HepG2 (cell line): ENCODE results near the gene RELB. TPM values are rescaled to one million over a fixed set of nuclear protein-coding genes. Genes with fewer than 3 reads are reported as not detected.

Experiments
- ARID3A ChIP-seq: IDR thresholded peaks from 2 replicates; pipeline ENCODE4 v1.6.1; 2012; ENCODE audit warnings: low read depth, low read length, improper control_type of control experiment
- ARID4A ChIP-seq: sonication (generic); formaldehyde crosslinking; IDR thresholded peaks from 2 replicates; pipeline ENCODE4 v1.5.0; 2020; ENCODE audit warnings: mild to moderate bottlenecking, missing genetic modification reagents, borderline replicate concordance
- MED13 ChIP-seq: sonication (generic); formaldehyde crosslinking; IDR thresholded peaks from 2 replicates; pipeline ENCODE4 v1.5.0; 2020; ENCODE audit warnings: missing genetic modification reagents
- NFKB2 ChIP-seq: sonication (generic); formaldehyde crosslinking; IDR thresholded peaks from 2 replicates; pipeline ENCODE4 v1.4.0; 2020; ENCODE audit warnings: missing genetic modification reagents, borderline replicate concordance
- NR2F2 ChIP-seq: IDR thresholded peaks from 2 replicates; pipeline ENCODE4 v1.6.1; 2012; ENCODE audit warnings: low read depth, inconsistent platforms, borderline replicate concordance
- NR2F6 ChIP-seq, 2 experiments: IDR thresholded peaks; 2 replicates each; pipeline ENCODE4 v1.6.1; 2016; ENCODE audit warnings: antibody characterized with exemption in 1 of 2, mild to moderate bottlenecking in 1 of 2
- PBX2 ChIP-seq: IDR thresholded peaks from 2 replicates; pipeline ENCODE4 v1.6.1; 2016; ENCODE audit warnings: control low read depth
- PHF8 ChIP-seq: sonication (generic); formaldehyde crosslinking; IDR thresholded peaks from 2 replicates; pipeline ENCODE4 v1.5.0; 2020; ENCODE audit warnings: missing genetic modification reagents
- POLR2A ChIP-seq, 2 experiments: IDR thresholded peaks; 2 replicates each; pipeline ENCODE4 v1.6.1; 2011; ENCODE audit warnings: low read depth in 2 of 2, low read length in 2 of 2, mild to moderate bottlenecking in 1 of 2, moderate library complexity in 1 of 2; ENCODE audit not compliant: insufficient read depth in 1 of 2
- SOX5 ChIP-seq: IDR thresholded peaks from 2 replicates; pipeline ENCODE4 v1.6.1; 2016; ENCODE audit warnings: borderline replicate concordance
- XBP1 ChIP-seq: sonication (generic); formaldehyde crosslinking; IDR thresholded peaks from 2 replicates; pipeline ENCODE4 v1.5.0; 2020; ENCODE audit warnings: missing genetic modification reagents
- ZBTB43 ChIP-seq: sonication (generic); formaldehyde crosslinking; conservative IDR thresholded peaks from 2 replicates; pipeline ENCODE4 v1.4.0; 2020; ENCODE audit warnings: missing genetic modification reagents
- ZNF18 ChIP-seq: sonication (generic); formaldehyde crosslinking; IDR thresholded peaks from 2 replicates; pipeline ENCODE4 v1.8.0; 2022; ENCODE audit warnings: mild to moderate bottlenecking, missing genetic modification reagents; ENCODE audit not compliant: insufficient replicate concordance
- ZNF513 ChIP-seq: sonication (generic); formaldehyde crosslinking; conservative IDR thresholded peaks from 2 replicates; pipeline ENCODE4 v1.5.0; 2020; ENCODE audit warnings: missing genetic modification reagents
- ZNF552 ChIP-seq: sonication (generic); formaldehyde crosslinking; IDR thresholded peaks from 2 replicates; pipeline ENCODE4 v1.9.0; 2022; ENCODE audit warnings: missing genetic modification reagents, mild to moderate bottlenecking, borderline replicate concordance
- ZNF629 ChIP-seq: sonication (generic); formaldehyde crosslinking; conservative IDR thresholded peaks from 2 replicates; pipeline ENCODE4 v1.5.0; 2020; ENCODE audit warnings: missing genetic modification reagents
- ZSCAN22 ChIP-seq: sonication (generic); formaldehyde crosslinking; IDR thresholded peaks from 2 replicates; pipeline ENCODE4 v1.4.0; 2020; ENCODE audit warnings: mild to moderate bottlenecking, missing genetic modification reagents
- polyA plus RNA-seq, 8 experiments: library from polyadenylated mRNA; depleted of rRNA in 3 of 8; stranded (reverse) in 7 of 8; unstranded in 1 of 8; fragments of >200 nt; fragmentation: Illumina TruSeq in 4 of 8; extraction: Trizol in 4 of 8; gene quantifications; 2 replicates each; pipeline versions ENCODE4 v1.2.1 to v1.2.3, GENCODE V29; 2011 to 2016; ENCODE audit warnings: low read depth in 4 of 8, missing spikeins in 1 of 8, mixed read lengths in 1 of 8; ENCODE audit not compliant: insufficient read depth in 1 of 8
- total RNA-seq, 5 experiments: library from RNA; depleted of rRNA; stranded (reverse); fragments of >200 nt; fragmentation: Illumina TruSeq; extraction: Trizol; gene quantifications; 2 replicates each; pipeline ENCODE4 v1.2.3, GENCODE V29; 2016; ENCODE audit warnings: low read depth in 1 of 5

The RELB gene
- total and polyA plus RNA-seq, 2 of the 13 experiments (the other 11 are each of a cell fraction or from before 2014, with no cell fraction given), result 1.9 to 3.5 TPM

- no peak for TF ChIP-seq MED13 (CRISPR knock-in tag)
- peak; percentile 30; the same call in 1 of the 2 replicates for TF ChIP-seq PHF8
- no peak for TF ChIP-seq ARID3A
- 0 out of 2 replicates have a peak, but pooled peaks have one; percentile 8 for TF ChIP-seq ZNF629
- TF ChIP-seq NR2F6 (IDR thresholded peaks at IDR 0.05), result no peak
- TF ChIP-seq NR2F6 (CRISPR knock-in tag; IDR thresholded peaks at IDR 0.05), result 0 out of 2 replicates have a peak, but pooled peaks have one; percentile 39
- TF ChIP-seq PBX2 (CRISPR knock-in tag), result no peak
- TF ChIP-seq ZBTB43 (CRISPR knock-in tag), result no peak
- TF ChIP-seq POLR2A (IDR thresholded peaks at IDR 0.05; ENCODE audit: insufficient read depth in 1 of 2, low read depth in 2 of 2, low read length in 2 of 2), result no peak
- TF ChIP-seq SOX5 (CRISPR knock-in tag), result 0 out of 2 replicates have a peak, but pooled peaks have one; percentile 17
- TF ChIP-seq ZNF18, result no peak
- no peak for TF ChIP-seq ZSCAN22 (CRISPR knock-in tag)
- TF ChIP-seq ZNF513 (CRISPR knock-in tag), result no peak
- no peak for TF ChIP-seq ZNF552
- no peak for TF ChIP-seq XBP1 (CRISPR knock-in tag)
- no peak for TF ChIP-seq NR2F2
- TF ChIP-seq NFKB2, result peak; percentile 41; the same call in 1 of the 2 replicates
- TF ChIP-seq ARID4A (CRISPR knock-in tag), result peak; percentile 39; the same call in 1 of the 2 replicates
Observed at GRCh38 chr19:45059258-45059965, 58.1 kb downstream of the RELB start (continued).
